NCI-H2029 treated with DMSO at 0.1 percent for 48 hours (cell line): ENCODE data around the gene CDX2.
"Not testable (repeated sequence)": the region's sequence is repeated elsewhere in the genome, so short reads cannot be mapped to it uniquely, and the experiment has no call there.

Experiments
- DNase-seq: peaks from one replicate; lab custom pipeline; 2025; lab: John Stamatoyannopoulos, UW

The CDX2 gene

GRCh38 chr13:27969082-27969865, at the start of gene CDX2:
CDX2 (minus strand) TSS chr13:27969315; CDS start chr13:27969006, 309 bp downstream.
- no peak for DNase-seq

DNA sequence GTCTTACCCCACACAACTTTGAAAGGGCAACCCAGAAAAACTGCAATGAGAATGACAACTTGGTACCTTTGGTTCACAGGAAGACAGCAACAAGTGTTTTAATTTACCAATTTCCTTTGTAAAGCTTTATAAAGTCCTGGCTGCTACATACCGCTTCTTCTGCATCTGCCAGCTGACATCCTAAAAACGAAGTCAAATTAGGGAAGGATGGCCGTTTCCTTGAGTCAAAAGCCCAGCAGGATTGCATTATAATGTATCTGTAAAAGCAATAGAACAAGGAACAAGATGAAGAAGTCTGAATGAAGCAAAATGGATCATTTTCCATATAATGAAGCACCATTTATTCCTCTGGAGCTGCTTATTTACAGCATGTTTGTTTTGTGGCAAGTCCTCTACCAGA, 45.2 kb upstream of the CDX2 start:
- DNase-seq, result no peak

GRCh38 chr13:28013482-28013881, 44.4 kb upstream of the CDX2 start:
- no peak for DNase-seq

DNA sequence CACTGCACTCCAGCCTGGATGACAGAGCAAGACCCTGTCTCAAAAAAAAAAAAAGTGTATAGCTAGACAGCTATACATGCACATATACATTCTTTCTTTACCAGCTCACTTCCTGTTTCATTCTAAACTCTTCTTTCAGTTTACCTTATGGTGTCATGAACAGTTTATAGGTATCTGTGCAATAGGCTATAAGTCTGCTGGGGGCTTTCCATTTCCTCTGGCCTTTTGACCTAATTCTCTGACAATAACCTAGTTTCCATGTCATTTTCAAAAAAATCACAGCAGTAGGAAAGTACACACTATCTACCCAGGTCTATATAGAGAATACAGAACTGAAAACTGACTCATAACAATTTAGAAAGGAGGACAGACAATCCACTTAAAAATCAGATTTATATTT, 43.8 kb upstream of the CDX2 start:
- DNase-seq, result no peak

- DNase-seq, result no peak
Observed at GRCh38 chr13:28012383-28012782, 43.3 kb upstream of the CDX2 start.

DNA sequence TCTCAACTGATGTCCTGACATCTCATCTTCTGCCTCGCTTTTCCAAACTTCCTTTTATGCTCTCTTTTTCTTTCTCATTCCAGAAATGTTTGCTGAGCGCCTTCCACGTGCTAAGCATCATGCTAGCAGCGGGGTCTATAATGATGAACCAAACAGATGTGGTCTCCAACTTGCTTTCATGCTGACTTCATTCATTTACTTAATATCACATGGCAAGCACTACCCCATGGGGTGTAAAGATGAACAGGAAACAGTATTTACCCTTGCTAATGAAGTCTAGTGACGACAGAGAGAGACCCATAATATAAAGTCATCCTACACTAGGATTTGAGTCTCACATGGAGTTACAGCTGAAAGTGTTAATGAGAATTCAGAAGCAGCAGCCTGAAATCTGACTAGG, 40.9 kb upstream of the CDX2 start:
- no peak for DNase-seq

DNA sequence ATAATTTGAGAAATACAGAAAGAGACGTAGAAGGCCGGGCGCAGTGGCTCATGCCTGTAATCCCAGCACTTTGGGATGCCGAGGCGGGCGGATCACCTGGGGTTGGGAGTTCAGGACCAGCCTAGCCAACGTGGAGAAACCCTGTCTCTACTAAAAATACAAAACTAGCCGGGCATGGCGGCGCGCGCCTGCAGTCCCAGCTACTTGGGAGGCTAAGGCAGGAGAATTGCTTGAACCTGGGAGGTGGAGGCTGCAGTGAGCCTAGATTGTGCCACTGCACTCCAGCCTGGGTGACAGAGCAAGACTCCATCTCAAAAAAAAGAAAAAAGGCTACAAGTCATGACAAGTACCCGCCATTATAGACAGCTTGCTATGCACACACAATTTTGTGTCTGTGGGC, 35.9 kb upstream of the CDX2 start:
- DNase-seq, result not testable (repeated sequence)

- no peak for DNase-seq
Observed at GRCh38 chr13:28002886-28003698, 34.0 kb upstream of the CDX2 start.

GRCh38 chr13:28001837-28002473, 32.8 kb upstream of the CDX2 start:
- no peak for DNase-seq

GRCh38 chr13:28001049-28001448, 31.9 kb upstream of the CDX2 start:
- no peak for DNase-seq

DNA sequence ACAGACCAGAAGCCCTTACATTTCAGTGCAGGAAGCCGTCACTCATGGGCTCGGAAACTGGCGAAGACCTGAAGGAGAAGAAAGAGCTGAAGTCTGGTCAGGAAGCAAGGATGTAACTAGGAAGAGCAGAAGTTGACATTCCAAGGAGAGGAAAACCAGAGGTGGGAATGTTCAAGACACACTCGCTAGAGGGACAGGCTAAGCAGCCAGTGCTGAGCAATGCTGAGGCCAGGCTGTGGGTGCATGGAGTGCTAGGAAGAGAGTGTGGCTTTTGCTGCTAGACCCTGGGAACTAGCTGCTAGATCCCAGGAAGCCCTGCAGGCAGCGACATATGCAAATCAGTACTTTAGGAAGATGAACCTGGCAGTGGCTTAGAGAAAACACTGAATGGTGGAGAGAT, 31.5 kb upstream of the CDX2 start:
- no peak for DNase-seq

DNA sequence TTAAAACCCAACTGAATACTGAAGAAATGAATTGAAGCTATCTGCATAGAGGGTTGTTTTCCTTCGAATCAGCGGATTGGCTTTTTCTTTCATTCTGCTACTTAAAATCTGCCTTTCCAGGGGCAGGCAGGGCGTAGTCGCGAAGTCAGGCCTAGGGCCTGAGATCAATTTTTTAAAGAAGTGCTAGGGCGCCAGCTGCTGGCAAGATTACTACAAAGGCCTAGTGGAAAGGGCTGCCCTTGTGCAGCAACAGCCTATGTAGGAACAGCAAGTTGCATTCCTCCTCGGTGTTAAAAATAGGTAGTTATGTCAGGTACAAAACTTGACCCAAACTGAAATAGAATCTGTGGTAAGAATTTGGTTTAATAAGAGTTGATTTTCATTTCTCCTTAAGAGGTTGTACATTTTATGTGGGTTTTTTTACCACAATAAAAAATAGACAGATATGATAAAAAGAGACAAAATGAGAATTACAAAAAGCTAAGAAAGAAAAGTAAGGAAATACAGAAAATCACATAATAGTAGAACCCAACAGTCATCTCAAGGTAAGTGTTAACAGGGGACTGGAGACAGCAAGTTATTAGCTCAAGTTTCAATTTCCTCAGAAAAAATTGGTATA, 28.9 kb upstream of the CDX2 start:
- no peak for DNase-seq

DNA sequence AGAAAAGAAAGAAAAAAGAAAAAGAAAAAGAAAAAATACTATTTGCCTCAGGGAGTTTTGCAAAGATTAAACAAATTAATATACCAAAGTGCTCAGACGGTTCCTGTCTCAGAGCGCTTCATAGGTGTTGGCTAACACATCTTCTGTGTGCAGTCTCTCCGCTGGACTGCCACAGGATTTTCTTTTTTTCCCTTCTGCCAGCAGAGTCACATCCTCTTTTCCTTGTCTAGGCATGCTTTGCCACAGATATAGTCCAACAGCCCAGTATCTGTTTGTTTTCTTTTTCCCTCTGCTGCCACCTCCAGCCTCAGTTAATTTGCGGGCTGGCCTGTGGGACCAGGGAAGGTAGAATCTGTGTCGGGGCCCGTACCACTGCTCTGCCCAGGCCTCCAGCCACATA, 22.8 kb upstream of the CDX2 start:
- no peak for DNase-seq

DNA sequence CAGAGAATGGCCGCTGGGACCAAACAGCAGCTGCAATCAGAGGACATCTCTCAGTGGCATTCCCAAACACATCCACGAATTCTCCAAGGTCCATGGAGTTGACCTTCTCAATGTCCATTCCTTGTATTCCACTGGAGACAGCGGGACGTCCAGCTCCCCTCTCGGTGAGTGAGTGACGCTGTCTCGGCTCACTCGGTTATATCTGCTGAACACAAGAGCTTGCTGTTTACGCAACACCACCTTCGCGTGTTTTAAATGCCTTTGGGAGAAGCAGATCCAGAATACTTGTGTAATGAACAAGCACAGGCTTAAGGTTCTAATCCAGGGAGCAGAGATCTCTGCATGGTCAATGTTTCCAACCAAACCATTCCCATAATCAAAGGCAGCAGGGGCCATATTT, 19.4 kb upstream of the CDX2 start, which contains the start of gene URAD:
Gene URAD, minus strand, starts transcription at position 174 of the 400 bp plus-strand sequence. Its CDS starts 56 bp downstream, at position 118.
- no peak for DNase-seq

GRCh38 chr13:27985600-27985999, 16.5 kb upstream of the CDX2 start:
- no peak for DNase-seq

- DNase-seq, result no peak
Observed at GRCh38 chr13:27982361-27982760, 13.2 kb upstream of the CDX2 start.

DNA sequence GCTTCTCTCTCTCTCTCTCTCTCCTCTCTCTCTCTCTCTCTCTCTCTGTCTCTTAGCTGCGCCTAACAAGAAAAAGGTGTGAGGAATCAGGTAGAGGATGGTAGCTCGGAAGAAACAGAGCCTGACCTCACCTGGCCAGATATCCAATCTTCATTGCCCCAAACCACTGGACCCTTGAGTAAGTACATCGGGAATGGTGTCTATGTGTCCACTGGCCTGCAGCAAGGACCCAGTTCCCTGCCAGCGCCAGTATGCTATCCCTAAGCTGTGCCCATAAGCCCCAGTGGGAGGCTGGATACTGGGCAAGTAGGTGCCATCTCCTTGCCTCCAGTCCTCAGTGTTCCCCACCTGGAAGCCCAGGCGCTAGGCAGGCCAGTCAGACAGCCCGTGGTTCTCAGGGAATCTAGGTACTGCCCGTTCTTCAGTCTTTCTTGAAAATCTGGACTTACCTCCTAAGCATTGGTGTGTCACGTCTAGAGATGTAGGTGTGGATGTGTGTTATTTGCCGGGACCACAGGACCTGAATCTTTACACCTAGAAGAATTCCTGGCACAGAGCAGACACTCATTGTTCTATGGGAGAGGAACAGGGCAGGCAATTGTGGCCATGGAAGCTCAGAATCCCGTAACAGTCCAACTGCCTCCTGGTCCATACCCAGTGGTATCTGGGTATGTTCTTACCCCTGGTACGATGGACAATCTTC, 12.0 kb upstream of the CDX2 start:
- no peak for DNase-seq

DNA sequence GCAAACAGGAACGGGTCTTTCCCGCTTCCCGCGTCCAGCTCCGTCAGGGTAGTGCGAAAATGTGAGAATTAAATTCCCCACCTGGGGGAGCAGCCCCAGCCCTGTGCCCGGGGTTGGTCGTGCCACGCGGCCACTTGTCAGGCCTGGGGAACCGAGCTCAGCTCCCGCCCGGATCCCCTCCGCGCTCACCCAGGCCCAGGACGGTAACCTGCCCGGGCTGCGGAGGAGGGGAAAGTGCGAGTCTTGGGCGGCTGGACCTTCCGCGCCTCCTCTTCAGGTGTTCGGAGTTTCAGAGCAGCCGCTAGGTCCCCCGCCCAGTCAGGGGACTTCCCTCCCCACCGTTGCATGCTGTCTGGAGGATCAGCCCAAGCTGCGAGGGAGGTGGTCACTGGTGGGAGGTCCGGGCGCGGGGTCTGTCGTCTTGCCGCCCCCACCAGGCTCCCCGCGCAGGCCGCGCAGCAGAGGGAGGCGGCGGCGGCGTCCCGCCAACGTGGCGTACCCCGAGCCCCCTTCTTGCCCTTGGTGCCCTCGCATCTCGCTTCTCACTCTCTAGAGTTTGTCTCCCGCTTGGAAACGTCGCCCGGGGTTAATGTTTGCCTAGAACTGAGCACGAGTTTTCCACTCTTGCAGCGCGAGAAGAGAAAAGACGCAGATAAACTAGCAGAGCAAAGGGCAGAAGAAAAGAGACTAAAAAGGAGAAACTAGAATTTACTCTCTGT, 11.3 kb upstream of the CDX2 start:
- no peak for DNase-seq

DNA sequence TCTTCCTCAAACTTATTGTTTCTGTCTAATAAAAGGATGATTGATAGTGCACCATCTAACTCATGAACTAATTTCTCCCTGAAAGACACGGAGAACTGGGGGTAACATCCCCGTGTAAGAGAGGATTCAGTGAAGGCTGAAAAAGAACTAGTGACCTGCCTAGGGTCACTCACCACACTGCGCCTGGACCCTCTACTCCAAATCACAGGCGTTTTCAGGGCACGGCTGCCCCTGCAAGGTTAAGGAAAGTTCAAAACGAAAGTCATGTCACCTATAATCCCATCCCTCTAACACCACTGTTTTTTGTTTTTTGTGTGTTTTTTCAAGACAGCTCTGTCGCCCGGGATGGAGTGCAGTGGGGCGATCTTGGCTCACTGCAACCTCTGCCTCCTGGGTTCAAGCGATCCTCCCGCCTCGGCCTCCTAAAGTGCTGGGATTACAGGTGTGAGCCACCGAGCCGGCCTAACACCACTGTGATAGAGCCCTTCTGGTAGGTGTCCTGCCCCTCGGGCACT, 10.7 kb upstream of the CDX2 start:
- no peak for DNase-seq

- DNase-seq, result no peak
Observed at GRCh38 chr13:27979001-27979643, 10.0 kb upstream of the CDX2 start.
